K562 (cell line): ENCODE data around the gene ERBB4. TPM values are rescaled to one million over a fixed set of nuclear protein-coding genes. Genes with fewer than 3 reads are reported as not detected.

Experiments used
- ATAC-seq: fragments of 200-7000 bp; cut with Tn5 transposase; 3 replicates; pipeline ENCODE4 v1.9.1; 2020; ENCODE audit warnings: moderate library complexity
- BruUV-seq: library from RNA; stranded (reverse); fragments of 400-500 nt; replicated peaks from 2 replicates; lab custom pipeline; 2021; lab: Mats Ljungman, UMichigan
- CTCF ChIA-PET: fragments of 300-600 bp; formaldehyde crosslinking; extraction: SDS; loops from one replicate; lab custom pipeline; 2021; ENCODE audit warnings: low intra/inter-chr PET ratio; lab: Yijun Ruan, JAX
- POLR2A ChIA-PET: fragments of 300-600, 350-650 bp; sonication (Branson Sonifier 250); formaldehyde crosslinking; extraction: SDS; loops from one replicate; lab custom pipeline; 2021; ENCODE audit warnings: antibody characterized with exemption, inconsistent platforms; lab: Yijun Ruan, JAX
- DNase-seq, 4 experiments: peaks; one replicate each; pipeline versions ENCODE4 v3.0.0 to v3.0.0-alpha.2; 2011 to 2018; ENCODE audit warnings: low spot score in 3 of 4, mixed read lengths in 3 of 4; ENCODE audit errors: extremely low read depth in 1 of 4
- FAIRE-seq: peaks from 2 replicates; lab custom pipeline; 2011; peaks lifted over from hg19 to GRCh38; lab: Jason Lieb, UNC
- H2AFZ ChIP-seq: 2 replicates; pipeline ENCODE4 v1.6.0; 2011; ENCODE audit warnings: low read depth, low read length, control low read depth, inconsistent platforms
- H3K27ac ChIP-seq: fragments of 200-600 bp; 3 replicates; pipeline ENCODE4 v1.8.0; 2011; ENCODE audit warnings: low read depth, mild to moderate bottlenecking, control low read depth, inconsistent platforms, low read length, moderate library complexity, mixed read lengths; ENCODE audit errors: extremely low read depth
- H3K27me3 ChIP-seq, 2 experiments: fragments of 300-600 bp in 1 of 2; 2 replicates in 1 of 2; 3 replicates in 1 of 2; pipeline versions ENCODE4 v1.6.0 to v1.8.0; 2011; ENCODE audit warnings: inconsistent platforms in 2 of 2, low read length in 2 of 2, mild to moderate bottlenecking in 1 of 2, mixed read lengths in 1 of 2, moderate library complexity in 1 of 2; ENCODE audit not compliant: control insufficient read depth in 2 of 2, insufficient read depth in 2 of 2
- H3K36me3 ChIP-seq: fragments of 300-600 bp; 3 replicates; pipeline ENCODE4 v1.8.0; 2011; ENCODE audit warnings: mild to moderate bottlenecking, low read length, inconsistent platforms; ENCODE audit not compliant: control insufficient read depth, insufficient read depth
- H3K4me1 ChIP-seq, 2 experiments: fragments of 200-600 bp in 1 of 2; replicated peaks in 1 of 2; 2 replicates in 1 of 2; 3 replicates in 1 of 2; pipeline versions ENCODE4 v1.5.1 to v1.8.0; 2011; ENCODE audit warnings: inconsistent platforms in 2 of 2, low read length in 2 of 2, mild to moderate bottlenecking in 1 of 2, mixed read lengths in 1 of 2, moderate library complexity in 1 of 2; ENCODE audit not compliant: control insufficient read depth in 2 of 2, insufficient read depth in 2 of 2
- H3K4me2 ChIP-seq: 2 replicates; pipeline ENCODE4 v1.6.1; 2011; ENCODE audit warnings: low read length, control low read depth, inconsistent platforms, mixed read lengths; ENCODE audit not compliant: insufficient read depth
- H3K4me3 ChIP-seq: fragments of 200-600 bp; sonication (generic), shearing (Covaris generic); 2 replicates; pipeline ENCODE4 v1.5.1; 2016; ENCODE audit warnings: control low read depth, inconsistent platforms
- H3K79me2 ChIP-seq: fragments of 200-600 bp; 3 replicates; pipeline ENCODE4 v1.8.0; 2011; ENCODE audit warnings: low read length, inconsistent platforms; ENCODE audit not compliant: control insufficient read depth, insufficient read depth
- H3K9ac ChIP-seq, 2 experiments: 2 replicates each; pipeline versions ENCODE4 v1.6.0 to v1.6.1; 2011; ENCODE audit warnings: low read depth in 2 of 2, low read length in 2 of 2, control low read depth in 1 of 2, inconsistent platforms in 1 of 2, mild to moderate bottlenecking in 1 of 2, mixed read lengths in 1 of 2; ENCODE audit not compliant: insufficient read depth in 1 of 2
- H3K9me1 ChIP-seq: one replicate; pipeline ENCODE4 v1.6.0; 2011; ENCODE audit warnings: inconsistent platforms, mild to moderate bottlenecking, low read length, moderate library complexity; ENCODE audit not compliant: control insufficient read depth, insufficient read depth
- H3K9me3 ChIP-seq: replicated peaks from 2 replicates; pipeline ENCODE4 v1.5.1; 2011; ENCODE audit warnings: low read depth, low read length, inconsistent platforms; ENCODE audit not compliant: control insufficient read depth, insufficient read depth
- H4K20me1 ChIP-seq: replicated peaks from 2 replicates; pipeline ENCODE4 v1.6.1; 2011; ENCODE audit warnings: low read length, inconsistent platforms, mixed read lengths; ENCODE audit not compliant: control insufficient read depth, insufficient read depth
- ARID2 ChIP-seq: fragments of 450-650 bp; IDR thresholded peaks from 2 replicates; pipeline ENCODE4 v1.6.1; 2017; ENCODE audit warnings: antibody characterized with exemption, mild to moderate bottlenecking
- SNIP1 ChIP-seq: fragments of 450-650 bp; IDR thresholded peaks from 2 replicates; pipeline ENCODE4 v1.7.1; 2017; ENCODE audit warnings: low read depth, mild to moderate bottlenecking
- TRIM28 ChIP-seq: fragments of 450-650 bp; IDR thresholded peaks from 2 replicates; pipeline ENCODE4 v1.6.1; 2017
- WGBS: fragments of 100-300 bp; shearing (Covaris generic); methylation state at CpG from one replicate; pipeline ENCODE4 v1.1.6; 2016; ENCODE audit warnings: low coverage, mixed read lengths; ENCODE audit not compliant: insufficient coverage; ENCODE audit errors: missing lambda C conversion rate; 5-methylcytosine and 5-hydroxymethylcytosine counted together
- in situ Hi-C: fragments of 300-500 bp; cut with MboI; formaldehyde crosslinking; loops from 4 replicates; pipeline ENCODE4 v1.15.0; 2018; ENCODE audit warnings: inconsistent platforms, mixed read lengths
- intact Hi-C: fragments of 100-400 bp; cut with micrococcal nuclease; formaldehyde crosslinking; loops from 2 replicates; pipeline ENCODE4 v1.14.2; 2022
- polyA plus RNA-seq, 8 experiments: library from polyadenylated mRNA; depleted of rRNA in 4 of 8; stranded (reverse) in 5 of 8; unstranded in 3 of 8; fragments of >200 nt; fragmentation: Nextera tagmentation in 2 of 8; fragmentation: Illumina TruSeq in 1 of 8; extraction: Ambion mirVana in 2 of 8; extraction: Trizol in 1 of 8; gene quantifications; 2 replicates each; pipeline versions ENCODE4 v1.2.1 to v1.2.3, GENCODE V29; 2011 to 2014; ENCODE audit warnings: inconsistent platforms in 1 of 8, missing spikeins in 1 of 8
- total RNA-seq, 7 experiments: library from RNA; depleted of rRNA in 6 of 7; stranded (reverse); fragments of >200 nt in 6 of 7; fragmentation: Illumina TruSeq in 2 of 7; extraction: Trizol in 2 of 7; gene quantifications; 2 replicates each; pipeline versions ENCODE4 v1.2.1 to v1.2.3, GENCODE V29; 2011 to 2021; ENCODE audit warnings: low replicate concordance in 1 of 7
- TF ChIP-seq, protein P1 (sequence below): fragments of 200-800 bp; sonication (Bioruptor generic); IDR thresholded peaks from 2 replicates; pipeline ENCODE4 v1.6.1; 2017; ENCODE audit warnings: missing genetic modification characterization, missing compliant biosample characterization
- TF ChIP-seq, protein P2 (sequence below): fragments of 450-650 bp; formaldehyde crosslinking; IDR thresholded peaks from 2 replicates; pipeline ENCODE4 v1.4.0; 2020; ENCODE audit warnings: mild to moderate bottlenecking, moderate library complexity
- TF ChIP-seq, protein P3 (sequence below): fragments of 250-450 bp; sonication (Bioruptor Pico); IDR thresholded peaks from 2 replicates; pipeline ENCODE4 v1.4.0; 2020; ENCODE audit warnings: borderline replicate concordance

The ERBB4 gene
- total and polyA plus RNA-seq, 9 of the 15 experiments (the other 6 are each of a cell fraction or from before 2014, with no cell fraction given): not detected

DNA sequence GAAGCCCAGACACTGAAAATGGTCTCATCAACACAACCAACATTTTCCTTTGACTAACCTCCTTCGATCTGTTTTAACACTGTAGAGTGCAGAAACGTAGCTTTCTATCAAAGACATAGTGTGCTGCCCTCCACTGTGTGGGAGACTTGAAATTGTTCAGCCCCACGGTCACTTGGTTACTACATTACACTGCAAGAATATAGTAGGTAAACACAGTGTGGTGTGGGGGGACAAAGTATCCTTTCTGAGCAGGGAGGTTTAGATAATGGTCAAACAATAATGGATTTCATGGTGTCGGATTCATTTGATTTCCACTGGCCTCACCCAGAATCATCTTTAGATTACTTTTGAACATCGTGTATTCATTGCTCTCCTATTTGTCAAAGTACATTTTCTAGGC lies 181.0 kb downstream of the ERBB4 start:
- no peaks in the 10 kb centered on the region for H3K4me1 ChIP-seq
- no peak overlapping the region for H3K9ac ChIP-seq
- CTCF ChIA-PET: no interaction called here
- H3K27me3 ChIP-seq: no peaks in the 10 kb centered on the region
- no peak for FAIRE-seq
- no peaks in the 10 kb centered on the region for H3K79me2 ChIP-seq
- intact Hi-C loops: no loop called here
- H3K36me3 ChIP-seq: no peaks in the 10 kb centered on the region
- peaks cover 2% of the 10 kb centered on the region; the same call in 1 of the 2 replicates for H3K9me3 ChIP-seq
- no peak overlapping the region for H3K4me3 ChIP-seq
- no peak overlapping the region for H3K27ac ChIP-seq
- TF ChIP-seq SNIP1: no peak
- TF ChIP-seq, all 486 proteins: peak for 0
- POLR2A ChIA-PET: no interaction called here
- no peak overlapping the region for H3K4me2 ChIP-seq
- DNase-seq: no peak
- H3K9me1 ChIP-seq: no peaks in the 10 kb centered on the region
- ATAC-seq: no peak
- no TSS peak for BruUV-seq
- no peaks in the 10 kb centered on the region for H4K20me1 ChIP-seq
- WGBS: 0% methylated on average over 5 of the region's 5 CpGs
- H2AFZ ChIP-seq: no peak overlapping the region
- in situ Hi-C loops: no loop called here

DNA sequence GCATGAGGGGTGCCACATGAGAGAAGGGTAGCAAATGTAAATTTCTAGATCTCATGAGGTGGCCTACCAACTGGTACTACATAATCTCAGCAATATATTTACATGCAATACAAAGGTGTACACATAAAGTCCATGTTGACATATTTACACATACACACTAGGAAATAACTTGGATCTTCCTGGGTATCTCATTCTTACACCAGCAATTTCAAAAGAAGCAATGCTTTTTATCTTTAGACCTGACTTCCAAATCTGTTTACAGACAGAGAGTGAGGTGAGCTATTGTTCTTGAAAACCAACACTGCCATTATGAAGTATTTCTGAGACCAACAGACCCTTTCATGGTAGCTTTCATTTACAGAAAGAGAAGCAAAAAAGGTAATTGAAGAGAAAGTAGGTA lies 184.2 kb downstream of the ERBB4 start:
- no peak overlapping the region for H3K4me2 ChIP-seq
- no peak for ATAC-seq
- H3K9ac ChIP-seq: no peak overlapping the region
- intact Hi-C loops: no loop called here
- H3K79me2 ChIP-seq: no peaks in the 10 kb centered on the region
- no peaks in the 10 kb centered on the region for H3K36me3 ChIP-seq
- DNase-seq: no peak
- no peak overlapping the region for H2AFZ ChIP-seq
- no peak overlapping the region for H3K27ac ChIP-seq
- no TSS peak for BruUV-seq
- TF ChIP-seq TRIM28 (no peak), ARID2 (no peak)
- TF ChIP-seq, protein P1, sequence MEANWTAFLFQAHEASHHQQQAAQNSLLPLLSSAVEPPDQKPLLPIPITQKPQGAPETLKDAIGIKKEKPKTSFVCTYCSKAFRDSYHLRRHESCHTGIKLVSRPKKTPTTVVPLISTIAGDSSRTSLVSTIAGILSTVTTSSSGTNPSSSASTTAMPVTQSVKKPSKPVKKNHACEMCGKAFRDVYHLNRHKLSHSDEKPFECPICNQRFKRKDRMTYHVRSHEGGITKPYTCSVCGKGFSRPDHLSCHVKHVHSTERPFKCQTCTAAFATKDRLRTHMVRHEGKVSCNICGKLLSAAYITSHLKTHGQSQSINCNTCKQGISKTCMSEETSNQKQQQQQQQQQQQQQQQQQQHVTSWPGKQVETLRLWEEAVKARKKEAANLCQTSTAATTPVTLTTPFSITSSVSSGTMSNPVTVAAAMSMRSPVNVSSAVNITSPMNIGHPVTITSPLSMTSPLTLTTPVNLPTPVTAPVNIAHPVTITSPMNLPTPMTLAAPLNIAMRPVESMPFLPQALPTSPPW (CRISPR knock-in tag): no peak
- TF ChIP-seq, protein P2, sequence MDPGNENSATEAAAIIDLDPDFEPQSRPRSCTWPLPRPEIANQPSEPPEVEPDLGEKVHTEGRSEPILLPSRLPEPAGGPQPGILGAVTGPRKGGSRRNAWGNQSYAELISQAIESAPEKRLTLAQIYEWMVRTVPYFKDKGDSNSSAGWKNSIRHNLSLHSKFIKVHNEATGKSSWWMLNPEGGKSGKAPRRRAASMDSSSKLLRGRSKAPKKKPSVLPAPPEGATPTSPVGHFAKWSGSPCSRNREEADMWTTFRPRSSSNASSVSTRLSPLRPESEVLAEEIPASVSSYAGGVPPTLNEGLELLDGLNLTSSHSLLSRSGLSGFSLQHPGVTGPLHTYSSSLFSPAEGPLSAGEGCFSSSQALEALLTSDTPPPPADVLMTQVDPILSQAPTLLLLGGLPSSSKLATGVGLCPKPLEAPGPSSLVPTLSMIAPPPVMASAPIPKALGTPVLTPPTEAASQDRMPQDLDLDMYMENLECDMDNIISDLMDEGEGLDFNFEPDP (CRISPR knock-in tag): no peak
- TF ChIP-seq, protein P3, sequence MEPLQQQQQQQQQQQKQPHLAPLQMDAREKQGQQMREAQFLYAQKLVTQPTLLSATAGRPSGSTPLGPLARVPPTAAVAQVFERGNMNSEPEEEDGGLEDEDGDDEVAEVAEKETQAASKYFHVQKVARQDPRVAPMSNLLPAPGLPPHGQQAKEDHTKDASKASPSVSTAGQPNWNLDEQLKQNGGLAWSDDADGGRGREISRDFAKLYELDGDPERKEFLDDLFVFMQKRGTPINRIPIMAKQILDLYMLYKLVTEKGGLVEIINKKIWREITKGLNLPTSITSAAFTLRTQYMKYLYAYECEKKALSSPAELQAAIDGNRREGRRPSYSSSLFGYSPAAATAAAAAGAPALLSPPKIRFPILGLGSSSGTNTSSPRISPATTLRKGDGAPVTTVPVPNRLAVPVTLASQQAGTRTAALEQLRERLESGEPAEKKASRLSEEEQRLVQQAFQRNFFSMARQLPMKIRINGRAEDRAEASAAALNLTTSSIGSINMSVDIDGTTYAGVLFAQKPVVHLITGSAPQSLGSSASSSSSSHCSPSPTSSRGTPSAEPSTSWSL (CRISPR knock-in tag): no peak
- TF ChIP-seq, all 486 proteins: peak for 0
- no peaks in the 10 kb centered on the region for H3K27me3 ChIP-seq
- ChIA-PET CTCF (no interaction called here), POLR2A (no interaction called here)
- H3K4me3 ChIP-seq: no peak overlapping the region
- no peak for FAIRE-seq
- H3K9me1 ChIP-seq: no peaks in the 10 kb centered on the region
- in situ Hi-C loops: no loop called here
- no peaks in the 10 kb centered on the region for H4K20me1 ChIP-seq
- H3K4me1 ChIP-seq: no peaks in the 10 kb centered on the region
- peaks cover 2% of the 10 kb centered on the region; the same call in 1 of the 2 replicates for H3K9me3 ChIP-seq
